OCI-LY1 (cell line): ENCODE measurements around the gene RPS17.

Source experiments
- H2AFZ ChIP-seq: fragments of 200-600 bp; sonication (generic), shearing (Covaris generic); 2 replicates; pipeline ENCODE4 v1.6.0; 2014; ENCODE audit warnings: antibody characterized with exemption, mild to moderate bottlenecking, low read length
- H3F3A ChIP-seq: fragments of 200-600 bp; sonication (generic), shearing (Covaris generic); 2 replicates; pipeline ENCODE4 v1.6.0; 2014; ENCODE audit warnings: mild to moderate bottlenecking, antibody characterized with exemption, low read length, moderate library complexity; ENCODE audit not compliant: insufficient read depth
- H3K27ac ChIP-seq: fragments of 200-600 bp; sonication (generic); 2 replicates; pipeline ENCODE4 v1.5.1; 2014; ENCODE audit warnings: low read length, mixed run types, mild to moderate bottlenecking, low read depth; ENCODE audit not compliant: poor library complexity, severe bottlenecking
- H3K27me3 ChIP-seq: fragments of 200-600 bp; sonication (generic); 2 replicates; pipeline ENCODE4 v1.6.0; 2014; ENCODE audit warnings: antibody characterized with exemption, mild to moderate bottlenecking, low read length, moderate library complexity; ENCODE audit not compliant: insufficient read depth
- H3K36me3 ChIP-seq: fragments of 200-600 bp; sonication (generic); 2 replicates; pipeline ENCODE4 v1.6.1; 2014; ENCODE audit warnings: mild to moderate bottlenecking, antibody characterized with exemption, low read length, moderate library complexity, mixed read lengths; ENCODE audit not compliant: insufficient read depth
- H3K4me1 ChIP-seq: fragments of 200-600 bp; sonication (generic); 2 replicates; pipeline ENCODE4 v1.5.1; 2014; ENCODE audit warnings: mild to moderate bottlenecking, low read length, moderate library complexity; ENCODE audit not compliant: insufficient read depth, severe bottlenecking
- H3K4me2 ChIP-seq: fragments of 200-600 bp; sonication (generic), shearing (Covaris generic); 2 replicates; pipeline ENCODE4 v1.6.1; 2014; ENCODE audit warnings: low read length
- H3K4me3 ChIP-seq: fragments of 200-600 bp; sonication (generic); 2 replicates; pipeline ENCODE4 v1.5.1; 2014; ENCODE audit warnings: low read length, low read depth, mild to moderate bottlenecking, mixed read lengths; ENCODE audit not compliant: poor library complexity, severe bottlenecking
- H3K79me2 ChIP-seq: fragments of 200-600 bp; shearing (Covaris generic); 2 replicates; pipeline ENCODE4 v1.6.1; 2016; ENCODE audit warnings: mixed run types, low read length, mixed read lengths; ENCODE audit not compliant: insufficient read depth
- H3K9ac ChIP-seq: fragments of 200-600 bp; sonication (generic), shearing (Covaris generic); 2 replicates; pipeline ENCODE4 v1.6.1; 2014; ENCODE audit warnings: mild to moderate bottlenecking, low read length, mixed read lengths
- H3K9me2 ChIP-seq: fragments of 200-600 bp; sonication (generic), shearing (Covaris generic); 2 replicates; pipeline ENCODE4 v1.6.1; 2014; ENCODE audit warnings: low read depth, mild to moderate bottlenecking, low read length, mixed read lengths
- H3K9me3 ChIP-seq: fragments of 200-600 bp; shearing (Covaris generic); 2 replicates; pipeline ENCODE4 v1.6.1; 2014; ENCODE audit warnings: low read length, mixed read lengths
- H4K20me1 ChIP-seq: fragments of 200-600 bp; sonication (generic), shearing (Covaris generic); 2 replicates; pipeline ENCODE4 v1.6.0; 2016; ENCODE audit warnings: mild to moderate bottlenecking, low read length; ENCODE audit not compliant: insufficient read depth
- CTCF ChIP-seq: fragments of 200-600 bp; sonication (generic), shearing (Covaris generic); IDR thresholded peaks from 2 replicates; pipeline ENCODE4 v1.5.1; 2017; ENCODE audit warnings: mild to moderate bottlenecking, antibody characterized with exemption, low read length, moderate library complexity, mixed read lengths
- EZH2 ChIP-seq: fragments of 200-600 bp; sonication (generic), shearing (Covaris generic); IDR thresholded peaks from 2 replicates; pipeline ENCODE4 v1.8.0; 2017; ENCODE audit warnings: borderline replicate concordance, mixed run types, mild to moderate bottlenecking, antibody characterized with exemption, low read length, moderate library complexity, mixed read lengths

Gene RPS17

GRCh38 chr15:82539691-82540054, 584 bp downstream of the RPS17 start:
- Histone ChIP-seq H3K27ac (peak overlapping the region; percentile 80), H2AFZ (no peak overlapping the region), H3K9me3 (no peaks in the 10 kb centered on the region), H3K4me1 (peaks cover 19% of the 10 kb centered on the region), H3K79me2 (peaks cover 18% of the 10 kb centered on the region), H3F3A (0 out of 2 replicates have a peak, but pooled peaks cover 4% of the 10 kb centered on the region), H3K36me3 (peaks cover 50% of the 10 kb centered on the region), H3K4me2 (peak overlapping the region; percentile 65), H3K27me3 (0 out of 2 replicates have a peak, but pooled peaks cover 5% of the 10 kb centered on the region), H3K4me3 (peak overlapping the region; percentile 99), H4K20me1 (no peaks in the 10 kb centered on the region), H3K9ac (peak overlapping the region; percentile 100), H3K9me2 (no peaks in the 10 kb centered on the region)
- TF ChIP-seq CTCF (peak; percentile 11; the same call in 1 of the 2 replicates), EZH2 (no peak)

DNA sequence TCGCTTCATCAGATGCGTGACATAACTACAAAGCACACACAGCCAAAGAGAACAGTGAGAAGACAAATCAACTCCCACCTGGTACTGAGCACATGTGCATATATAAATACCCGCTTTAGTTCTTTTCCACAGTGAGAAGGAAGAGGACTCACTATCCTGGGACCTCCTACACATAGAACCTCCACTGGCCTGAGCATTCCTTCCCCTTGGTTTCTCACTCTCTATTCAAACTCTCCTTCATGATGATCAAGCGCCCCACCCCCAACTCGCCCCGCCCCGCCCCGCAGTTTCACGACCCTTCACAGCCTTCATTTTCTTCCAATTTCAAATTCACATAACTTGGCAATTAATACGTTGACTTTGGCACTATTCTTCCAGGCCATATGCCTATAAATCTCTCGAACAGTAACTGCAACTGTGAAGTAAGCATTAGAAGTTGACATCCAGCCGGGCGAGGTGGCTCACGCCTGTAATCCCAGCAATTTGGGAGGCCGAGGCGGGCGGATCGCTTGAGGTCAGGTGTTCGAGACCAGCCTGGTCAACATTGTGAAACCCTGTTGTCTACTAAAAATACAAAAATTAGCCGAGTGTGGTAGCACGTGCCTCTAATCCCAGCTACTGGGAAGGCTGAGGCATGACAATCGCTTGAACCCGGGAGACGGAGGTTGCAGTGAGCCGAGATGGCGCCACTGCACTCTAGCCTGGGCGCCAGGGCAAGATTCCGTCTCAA, 1.1 kb downstream of the RPS17 start:
- H3F3A ChIP-seq: peaks cover 5% of the 10 kb centered on the region; the same call in 1 of the 2 replicates
- H3K9me3 ChIP-seq: no peaks in the 10 kb centered on the region
- no peaks in the 10 kb centered on the region for H3K9me2 ChIP-seq
- H3K4me2 ChIP-seq: peak overlapping the region; percentile 65
- peak overlapping the region; percentile 100 for H3K9ac ChIP-seq
- H3K4me1 ChIP-seq: peaks cover 19% of the 10 kb centered on the region
- TF ChIP-seq CTCF: no peak
- TF ChIP-seq EZH2: no peak
- H2AFZ ChIP-seq: no peak overlapping the region
- H3K27me3 ChIP-seq: 0 out of 2 replicates have a peak, but pooled peaks cover under 1% of the 10 kb centered on the region
- peak overlapping the region; percentile 80 for H3K27ac ChIP-seq
- H4K20me1 ChIP-seq: no peaks in the 10 kb centered on the region
- H3K4me3 ChIP-seq: peak overlapping the region; percentile 99
- peaks cover 18% of the 10 kb centered on the region for H3K79me2 ChIP-seq
- peaks cover 55% of the 10 kb centered on the region for H3K36me3 ChIP-seq

DNA sequence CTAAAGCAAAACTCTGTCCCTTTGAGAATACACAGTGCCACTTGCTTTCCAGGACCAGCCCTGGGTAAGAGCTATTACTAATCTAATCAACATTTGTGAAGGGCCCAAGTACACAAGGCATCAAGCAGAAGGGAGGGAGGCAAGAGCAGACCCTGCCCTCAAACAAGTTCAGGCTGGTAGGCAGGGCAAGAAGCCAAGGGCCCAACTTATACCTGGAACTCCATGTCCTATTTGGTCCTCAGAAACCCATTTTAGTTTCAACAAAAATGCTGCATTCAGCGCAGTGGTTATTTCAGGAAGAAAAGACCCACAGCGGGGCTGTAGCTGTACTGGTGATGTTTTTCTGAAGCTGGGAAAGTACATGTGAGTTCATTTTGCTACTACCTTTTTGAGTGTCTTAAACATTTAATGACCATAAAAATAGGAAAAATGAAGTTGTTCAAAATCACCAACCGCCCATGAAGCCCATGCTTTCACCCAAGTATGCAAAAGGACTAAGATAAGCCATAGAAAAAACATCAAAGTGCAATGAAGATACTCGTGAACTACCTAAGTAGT, 2.8 kb downstream of the RPS17 start:
- H3K9ac ChIP-seq: no peak overlapping the region; the same call in 1 of the 2 replicates
- H3K27ac ChIP-seq: no peak overlapping the region
- peak overlapping the region; percentile 99 for H3K4me3 ChIP-seq
- peak overlapping the region; percentile 65; the same call in 1 of the 2 replicates for H3K4me2 ChIP-seq
- H2AFZ ChIP-seq: no peak overlapping the region
- peaks cover 61% of the 10 kb centered on the region for H3K36me3 ChIP-seq
- H3K27me3 ChIP-seq: no peaks in the 10 kb centered on the region
- H3K9me3 ChIP-seq: no peaks in the 10 kb centered on the region
- no peaks in the 10 kb centered on the region for H3K9me2 ChIP-seq
- peaks cover 8% of the 10 kb centered on the region; the same call in 1 of the 2 replicates for H3F3A ChIP-seq
- H3K79me2 ChIP-seq: peaks cover 18% of the 10 kb centered on the region
- peaks cover 19% of the 10 kb centered on the region for H3K4me1 ChIP-seq
- no peaks in the 10 kb centered on the region for H4K20me1 ChIP-seq
- TF ChIP-seq CTCF (no peak), EZH2 (no peak)
